GM19395 (cell line): ENCODE data around the gene PTPN13.
"Not testable (repeated sequence)": the region's sequence is repeated elsewhere in the genome, so short reads cannot be mapped to it uniquely, and the experiment has no call there.

Source experiments
- ATAC-seq: cut with Tn5 transposase; IDR thresholded peaks from one replicate; pipeline ENCODE4 v1.9.1; 2021; ENCODE audit warnings: mild to moderate bottlenecking, moderate library complexity; ENCODE audit not compliant: unreplicated experiment

PTPN13 gene

DNA sequence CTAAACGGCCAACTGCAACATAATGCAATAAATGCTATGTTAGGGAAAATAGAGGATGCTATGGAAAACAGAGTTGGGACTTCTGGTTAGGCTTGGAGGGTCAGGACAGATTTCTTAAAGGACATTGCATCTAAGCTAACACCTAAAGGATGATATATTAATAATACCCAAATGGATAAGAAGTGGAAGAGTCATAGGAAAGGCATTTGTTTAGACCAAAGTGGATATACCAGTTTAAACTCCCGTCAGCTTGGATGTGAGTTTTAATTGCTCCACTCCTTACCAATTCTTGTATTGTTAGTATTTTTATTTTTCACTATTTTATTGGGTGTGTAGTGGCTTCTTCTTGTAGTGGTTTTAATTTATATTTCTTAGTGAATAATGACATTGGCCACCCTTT, 93.9 kb downstream of the PTPN13 start:
- ATAC-seq, result no peak

DNA sequence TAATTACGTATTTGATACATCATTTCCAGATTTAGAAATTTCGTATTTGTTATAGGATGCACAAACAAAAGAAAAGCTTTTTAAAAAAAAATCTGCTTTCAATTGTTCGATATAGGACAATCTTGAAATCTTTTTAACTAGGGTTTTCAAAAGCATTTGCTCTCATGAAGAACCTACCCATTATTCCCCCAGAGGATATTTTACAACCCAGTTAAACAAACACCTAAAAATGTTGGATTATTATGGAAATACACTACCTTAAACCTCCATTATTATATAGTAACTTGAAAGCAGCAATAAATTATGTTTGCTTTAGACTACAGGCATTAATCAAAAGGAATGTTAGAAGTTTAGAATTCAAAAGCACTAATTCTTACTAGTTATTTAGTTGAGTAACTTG, 110.5 kb downstream of the PTPN13 start:
- ATAC-seq, result no peak

DNA sequence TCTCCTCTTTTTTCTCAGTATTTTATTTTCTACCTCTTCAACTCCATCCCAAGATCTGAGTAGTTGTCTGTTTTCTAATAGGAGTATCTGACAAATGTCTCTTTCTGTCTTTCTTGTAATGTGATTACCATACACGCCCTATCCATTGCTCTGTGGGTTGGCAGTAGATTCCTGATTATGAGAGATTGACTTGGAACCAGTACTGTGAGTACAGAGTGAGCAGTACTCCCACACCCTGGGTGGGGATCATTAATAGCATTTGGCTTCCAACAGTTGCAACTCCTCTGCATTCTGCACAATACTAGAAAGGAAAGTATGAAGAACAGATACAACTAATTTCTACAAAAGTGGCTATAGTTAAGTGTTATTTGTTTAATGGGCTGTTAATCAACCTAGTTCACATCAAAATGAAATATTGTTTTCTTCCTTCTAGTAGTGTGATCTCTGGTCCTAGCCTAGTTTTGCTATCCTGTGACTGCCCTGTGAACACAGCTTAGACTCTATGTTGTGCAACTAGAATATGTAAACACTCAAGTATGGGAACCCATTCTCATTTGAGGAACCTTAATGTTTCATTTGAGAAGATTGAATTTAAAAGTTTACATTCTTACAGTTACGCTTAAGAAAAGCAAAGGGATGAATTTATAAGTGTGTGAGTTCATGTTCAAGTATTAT, 112.9 kb downstream of the PTPN13 start:
- no peak for ATAC-seq

DNA sequence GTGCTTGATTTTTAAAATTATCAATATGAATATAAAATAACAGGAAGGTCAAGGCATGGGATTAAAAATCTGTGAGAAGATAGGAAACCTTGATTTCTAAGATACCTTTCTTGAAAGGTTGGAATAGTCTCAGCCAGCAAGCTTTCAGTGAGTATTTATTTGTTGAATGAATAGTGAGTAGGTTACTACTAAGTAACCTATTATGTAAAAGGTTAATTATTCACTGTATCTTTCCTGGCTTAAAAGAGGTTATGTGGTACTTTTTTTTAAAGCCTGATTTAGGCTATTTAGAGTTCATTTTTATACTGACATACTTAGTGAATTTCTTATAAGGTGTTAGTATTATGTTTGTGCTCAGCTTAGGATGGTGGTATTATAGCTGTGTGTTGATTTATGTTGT, 123.5 kb downstream of the PTPN13 start:
- peak; percentile 67 for ATAC-seq

DNA sequence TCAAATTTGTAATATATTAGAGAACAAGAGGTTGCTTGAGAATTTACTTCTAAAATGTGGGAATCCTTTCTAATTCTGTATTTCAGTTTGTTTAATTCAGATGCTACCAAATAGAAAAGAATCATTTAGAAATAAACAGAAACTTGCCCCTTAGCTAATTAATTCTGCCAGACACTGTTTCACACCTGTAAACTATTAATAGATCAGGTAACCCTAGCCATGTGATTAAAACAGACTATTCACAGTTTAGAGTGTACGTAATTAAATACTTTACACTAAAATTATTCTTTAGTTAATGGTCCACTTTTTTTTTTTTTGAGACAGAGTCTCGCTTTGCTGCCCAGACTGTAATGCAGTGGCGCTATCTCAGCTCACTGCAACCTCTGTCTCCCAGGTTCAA, 124.0 kb downstream of the PTPN13 start:
- ATAC-seq, result no peak

DNA sequence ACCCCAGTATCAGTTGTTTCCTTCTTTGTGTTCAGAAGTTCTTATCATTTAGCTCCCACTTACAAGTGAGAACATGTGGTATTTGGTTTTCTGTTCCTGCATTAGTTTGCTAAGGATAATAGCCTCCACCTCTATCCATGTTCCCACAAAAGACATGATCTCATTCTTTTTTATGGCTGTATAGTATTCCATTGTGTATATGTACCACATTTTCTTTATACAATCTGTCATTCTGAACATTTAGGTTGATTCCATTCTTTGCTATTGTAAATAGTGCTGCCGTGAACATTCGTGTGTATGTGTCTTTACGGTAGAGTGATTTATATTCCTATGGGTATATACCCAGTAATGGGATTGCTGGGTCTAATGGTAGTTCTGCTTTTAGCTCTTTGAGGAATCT, 125.0 kb downstream of the PTPN13 start:
- ATAC-seq, result not testable (repeated sequence)

DNA sequence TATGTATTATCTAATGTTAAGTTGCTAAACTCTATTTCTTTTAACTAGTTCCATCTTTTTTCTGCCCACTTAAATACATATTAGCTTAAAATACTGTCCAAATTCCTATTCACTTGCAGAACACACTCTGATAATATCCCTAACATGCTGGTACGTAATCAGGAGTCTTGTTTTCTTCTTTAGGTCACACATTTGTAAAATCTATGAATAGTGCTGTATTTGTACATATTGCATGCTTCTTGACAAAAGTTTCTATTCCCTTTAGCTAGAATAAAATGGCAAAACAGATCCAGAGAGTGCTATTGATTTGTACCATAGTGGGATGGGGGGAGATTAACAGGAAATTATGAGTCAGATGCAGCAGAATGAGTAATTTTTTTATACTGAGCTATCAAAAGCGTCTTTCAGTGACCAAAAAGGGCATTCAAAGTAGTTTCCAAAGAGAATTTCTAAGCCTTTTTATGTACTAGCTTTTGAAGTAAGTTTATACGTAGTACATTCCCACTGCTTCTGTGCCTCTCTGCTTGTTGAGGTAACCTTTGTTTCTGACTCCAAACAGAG, 126.5 kb downstream of the PTPN13 start:
- no peak for ATAC-seq

DNA sequence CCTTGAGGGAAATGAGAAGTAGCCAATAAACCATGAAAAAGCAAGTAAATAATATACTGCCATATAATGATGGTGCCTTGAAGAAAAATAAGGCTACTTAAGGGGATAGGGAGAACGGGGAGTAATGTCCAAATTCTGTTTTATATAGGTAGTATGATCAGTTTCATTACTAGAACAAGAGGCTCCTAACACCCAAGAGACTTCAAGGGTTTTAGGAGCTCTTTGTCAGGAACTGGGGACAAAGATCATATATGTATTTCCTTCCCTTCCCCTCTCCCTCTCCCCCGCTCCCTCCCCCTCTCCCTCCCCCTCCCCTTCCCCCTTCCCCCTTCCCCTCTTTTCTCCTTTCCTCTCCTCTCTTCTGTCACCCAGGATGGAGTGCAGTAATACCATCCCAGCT, 127.3 kb downstream of the PTPN13 start:
- no peak for ATAC-seq

DNA sequence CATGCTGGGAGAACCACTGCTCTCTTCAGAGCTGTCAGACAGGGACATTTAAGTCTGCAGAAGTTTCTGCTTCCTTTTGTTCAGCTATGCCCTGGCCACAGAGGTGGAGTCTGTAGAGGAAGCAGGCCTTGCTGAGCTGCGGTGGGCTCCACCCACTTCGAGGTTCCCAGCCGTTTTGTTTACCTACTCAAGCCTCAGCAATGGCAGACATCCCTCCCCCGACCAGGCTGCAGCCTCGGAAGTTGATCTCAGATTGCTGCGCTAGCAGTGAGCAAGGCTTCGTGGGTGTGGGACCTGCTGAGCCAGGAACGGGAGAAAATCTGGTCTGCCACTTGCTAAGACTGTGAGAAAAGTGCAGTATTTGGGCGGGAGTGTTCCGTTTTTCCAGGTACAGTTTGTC, 136.2 kb downstream of the PTPN13 start:
- no peak for ATAC-seq

DNA sequence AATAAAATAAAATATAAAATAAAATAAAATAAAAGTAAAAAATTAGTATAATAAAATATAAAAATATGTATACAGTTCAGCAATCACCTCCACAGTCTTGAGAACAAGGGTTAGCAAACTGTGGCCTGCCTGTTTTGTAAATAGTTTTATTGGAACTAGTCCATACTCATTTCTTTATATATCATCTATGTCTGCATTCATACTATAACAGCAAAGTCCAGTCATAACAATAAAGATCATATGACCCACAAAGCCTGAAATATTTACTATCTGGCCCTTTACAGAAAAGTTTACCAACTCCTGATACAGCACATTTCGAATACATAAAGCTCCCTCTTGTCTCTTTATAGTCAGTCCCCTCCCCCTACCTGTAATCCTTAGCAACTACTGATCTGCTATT, 143.1 kb downstream of the PTPN13 start:
- ATAC-seq, result no peak

DNA sequence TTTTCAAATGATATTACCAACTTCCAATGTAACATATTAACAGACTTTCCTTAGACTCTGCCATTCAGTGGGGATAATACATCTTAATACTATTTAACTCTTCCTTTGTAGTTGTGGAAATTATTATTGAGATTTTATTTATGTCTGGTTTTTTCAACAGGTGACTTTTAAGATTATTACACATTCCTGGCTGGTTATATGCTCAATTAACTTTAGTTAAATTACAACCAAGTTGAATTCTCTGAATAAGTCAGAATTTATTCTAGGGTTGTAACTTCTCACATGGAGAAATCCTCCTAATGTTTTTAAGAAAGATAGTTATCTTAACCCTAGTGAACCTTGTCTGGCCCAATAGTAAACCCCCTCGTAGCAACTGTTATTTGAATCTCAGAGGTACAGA, 147.7 kb downstream of the PTPN13 start:
- no peak for ATAC-seq

DNA sequence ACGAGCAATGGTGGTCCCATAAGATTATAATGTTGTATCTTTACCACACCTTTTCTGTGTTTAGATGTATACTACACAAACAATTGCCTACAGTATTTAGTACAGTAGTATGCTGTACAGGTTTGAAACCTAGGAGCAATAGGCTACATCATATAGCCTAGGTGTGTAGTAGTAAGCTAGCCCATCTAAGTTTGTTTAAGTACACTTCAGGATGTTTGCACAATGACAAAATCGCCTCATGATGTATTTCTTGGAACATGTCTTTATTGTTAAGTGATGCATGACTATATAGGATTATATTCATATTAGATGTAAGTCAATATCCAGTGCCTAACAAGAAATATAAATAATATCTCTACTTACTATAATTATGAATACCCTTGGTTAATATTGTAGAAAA, 150.5 kb downstream of the PTPN13 start:
- no peak for ATAC-seq

DNA sequence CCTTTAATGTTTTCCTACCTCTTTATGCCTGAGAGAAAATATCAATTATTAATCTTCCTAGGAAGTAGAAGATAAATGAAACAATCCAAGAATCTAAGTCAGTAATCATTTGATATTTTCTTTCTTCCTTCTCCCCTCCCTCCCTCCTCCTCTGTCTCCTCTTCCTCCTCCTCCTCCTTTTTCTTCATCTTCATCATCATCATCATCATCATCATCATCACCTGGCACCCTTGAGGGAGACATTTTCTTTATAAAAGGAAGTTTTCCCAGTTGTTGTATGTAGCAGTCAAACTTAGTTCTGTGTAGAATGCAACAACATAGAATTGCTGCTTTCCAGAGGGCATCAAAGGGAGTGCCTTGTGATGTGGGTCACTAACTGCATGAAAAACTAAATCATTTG, 155.0 kb downstream of the PTPN13 start:
- no peak for ATAC-seq

DNA sequence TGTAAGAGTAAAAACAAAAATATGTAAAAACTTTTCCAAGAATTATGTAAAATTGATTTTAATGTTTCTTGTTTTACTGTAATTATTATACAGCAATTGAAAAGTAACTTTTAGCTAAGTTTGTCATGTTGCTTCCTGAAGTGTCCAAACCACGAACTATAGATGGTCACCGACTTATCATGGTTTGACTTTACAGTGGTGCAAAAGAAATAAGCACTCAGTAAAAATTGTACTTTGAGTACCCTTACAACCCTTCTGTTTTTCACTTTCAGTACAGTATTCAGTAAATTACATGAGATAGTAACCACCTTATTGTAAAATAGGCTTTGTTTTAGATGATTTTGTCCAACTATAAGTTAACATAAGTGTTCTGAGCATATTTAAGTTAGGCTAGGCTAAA, 161.3 kb downstream of the PTPN13 start:
- ATAC-seq, result no peak

DNA sequence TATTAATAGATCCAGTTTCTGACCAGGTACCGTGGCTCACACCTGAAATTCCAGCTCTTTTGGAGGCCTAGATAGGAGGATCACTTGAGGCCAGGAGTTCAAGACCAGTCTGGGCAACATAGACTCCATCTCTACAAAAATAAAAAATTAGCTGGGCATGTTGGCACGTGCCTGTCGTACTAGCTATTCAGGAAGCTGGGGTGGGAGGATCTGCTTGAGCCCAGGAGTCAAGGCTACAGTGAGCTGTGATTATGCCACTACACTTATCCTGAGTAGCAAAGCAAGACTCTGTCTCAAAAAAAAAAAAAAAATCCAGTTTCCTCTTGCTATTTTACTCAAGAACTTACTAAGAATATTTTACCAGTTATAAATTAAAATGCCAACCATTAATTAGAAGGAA, 163.4 kb downstream of the PTPN13 start:
- ATAC-seq, result no peak

DNA sequence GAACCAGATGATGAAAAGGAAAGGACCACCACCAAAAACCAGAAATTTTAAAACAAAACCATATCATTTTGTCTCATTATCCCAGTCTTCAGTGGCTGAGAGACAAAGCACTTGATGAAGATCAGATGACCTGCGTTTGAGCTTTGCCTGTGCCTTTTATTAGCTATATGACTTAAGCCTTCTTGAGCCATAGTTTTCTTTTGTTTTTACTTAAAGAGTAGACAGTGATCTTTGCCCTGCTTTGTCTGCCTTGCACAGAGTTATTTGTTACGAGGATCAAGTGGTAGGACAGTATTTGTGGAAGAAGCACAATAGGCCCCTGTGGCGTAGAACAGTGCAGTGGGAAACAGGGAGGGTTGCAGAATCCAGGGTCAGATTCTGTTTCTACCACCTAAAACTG, 165.2 kb downstream of the PTPN13 start:
- no peak for ATAC-seq

DNA sequence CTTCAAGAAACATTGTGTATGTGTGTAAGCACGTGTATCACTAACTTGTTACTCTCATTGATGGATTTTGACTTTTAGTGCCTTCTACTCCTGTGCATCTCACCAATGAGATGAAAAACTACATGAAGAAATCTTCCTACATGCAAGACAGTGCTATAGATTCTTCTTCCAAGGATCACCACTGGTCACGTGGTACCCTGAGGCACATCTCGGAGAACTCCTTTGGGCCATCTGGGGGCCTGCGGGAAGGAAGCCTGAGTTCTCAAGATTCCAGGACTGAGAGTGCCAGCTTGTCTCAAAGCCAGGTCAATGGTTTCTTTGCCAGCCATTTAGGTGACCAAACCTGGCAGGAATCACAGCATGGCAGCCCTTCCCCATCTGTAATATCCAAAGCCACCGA, 168.5 kb downstream of the PTPN13 start:
- no peak for ATAC-seq

DNA sequence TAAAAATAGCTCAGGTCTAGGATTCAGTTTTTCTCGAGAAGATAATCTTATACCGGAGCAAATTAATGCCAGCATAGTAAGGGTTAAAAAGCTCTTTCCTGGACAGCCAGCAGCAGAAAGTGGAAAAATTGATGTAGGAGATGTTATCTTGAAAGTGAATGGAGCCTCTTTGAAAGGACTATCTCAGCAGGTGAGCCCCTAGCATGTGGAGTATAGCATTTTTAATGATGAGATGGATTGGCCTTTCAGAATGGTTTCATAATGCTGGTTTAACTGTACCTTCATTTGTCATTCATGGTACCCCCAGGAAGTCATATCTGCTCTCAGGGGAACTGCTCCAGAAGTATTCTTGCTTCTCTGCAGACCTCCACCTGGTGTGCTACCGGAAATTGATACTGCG, 175.7 kb downstream of the PTPN13 start:
- no peak for ATAC-seq

DNA sequence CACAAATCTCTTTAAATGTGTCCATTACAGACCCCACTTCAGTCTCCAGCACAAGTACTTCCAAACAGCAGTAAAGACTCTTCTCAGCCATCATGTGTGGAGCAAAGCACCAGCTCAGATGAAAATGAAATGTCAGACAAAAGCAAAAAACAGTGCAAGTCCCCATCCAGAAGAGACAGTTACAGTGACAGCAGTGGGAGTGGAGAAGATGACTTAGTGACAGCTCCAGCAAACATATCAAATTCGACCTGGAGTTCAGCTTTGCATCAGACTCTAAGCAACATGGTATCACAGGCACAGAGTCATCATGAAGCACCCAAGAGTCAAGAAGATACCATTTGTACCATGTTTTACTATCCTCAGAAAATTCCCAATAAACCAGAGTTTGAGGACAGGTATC, 177.0 kb downstream of the PTPN13 start:
- no peak for ATAC-seq

DNA sequence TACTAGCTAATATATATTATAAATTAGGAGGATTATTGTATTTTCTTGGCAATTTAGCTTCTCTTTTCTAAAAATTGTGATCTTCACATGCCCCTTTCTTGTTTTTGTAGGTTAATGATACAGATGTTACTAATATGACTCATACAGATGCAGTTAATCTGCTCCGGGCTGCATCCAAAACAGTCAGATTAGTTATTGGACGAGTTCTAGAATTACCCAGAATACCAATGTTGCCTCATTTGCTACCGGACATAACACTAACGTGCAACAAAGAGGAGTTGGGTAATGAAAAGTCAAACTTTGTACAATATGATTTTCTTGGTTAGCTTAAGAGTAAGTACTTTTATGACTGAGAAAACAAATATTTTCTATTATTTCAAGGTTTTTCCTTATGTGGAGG, 180.9 kb downstream of the PTPN13 start:
- no peak for ATAC-seq

DNA sequence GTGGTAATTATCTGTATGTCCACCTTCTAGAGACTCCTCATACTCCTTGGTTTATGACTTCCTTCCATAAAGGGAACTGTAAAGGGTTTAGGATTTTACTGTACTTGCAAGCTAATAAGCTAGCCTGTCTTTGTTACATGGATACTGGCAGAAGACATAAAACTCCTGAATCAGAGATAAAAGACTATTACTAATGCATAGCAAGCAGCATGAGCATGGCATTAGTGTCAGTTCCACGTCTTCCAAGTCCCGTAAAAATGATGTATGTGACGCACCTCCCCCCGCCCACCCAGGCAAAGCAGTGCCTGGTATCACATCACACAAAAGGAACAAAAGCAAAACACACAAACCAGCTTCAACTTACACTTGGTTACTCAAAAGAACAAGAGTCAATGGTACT, 184.1 kb downstream of the PTPN13 start:
- no peak for ATAC-seq

DNA sequence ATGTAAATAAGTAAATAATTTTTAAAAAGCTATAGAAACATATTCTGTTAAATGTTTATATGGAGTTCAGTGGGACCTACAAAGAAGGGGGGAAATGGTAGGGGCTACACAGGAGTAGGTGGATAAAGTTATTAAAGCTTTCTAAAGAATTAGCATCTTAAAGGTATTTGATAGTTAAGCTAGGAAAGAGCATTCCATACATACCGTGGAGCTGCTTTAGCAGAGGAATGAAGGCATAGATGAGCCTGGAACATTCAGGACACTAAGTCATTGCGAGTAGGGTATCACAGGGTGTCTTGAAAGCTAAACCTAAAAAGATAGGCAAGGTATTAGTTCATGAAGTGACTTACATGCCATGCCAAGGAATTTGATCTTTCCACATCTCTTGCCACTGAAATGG, 194.7 kb downstream of the PTPN13 start:
- no peak for ATAC-seq

DNA sequence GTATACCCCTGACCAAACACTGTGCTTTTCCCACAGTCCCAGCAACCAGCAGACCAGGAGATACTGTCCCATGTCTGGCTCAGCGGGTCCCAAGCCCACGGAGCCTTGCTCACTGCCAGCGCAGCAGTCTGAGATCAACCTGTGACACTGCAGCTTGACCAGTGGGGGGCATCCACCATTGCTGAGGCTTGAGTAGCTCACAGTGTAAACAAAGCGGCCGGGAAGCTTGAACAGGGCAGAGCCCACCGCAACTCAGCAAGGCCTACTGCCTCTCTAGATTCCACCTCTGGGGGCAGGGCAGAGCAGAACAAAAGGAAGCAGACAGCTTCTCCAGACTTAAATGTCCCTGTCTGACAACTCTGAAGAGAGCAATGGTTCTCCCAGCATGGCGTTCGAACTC, 197.0 kb downstream of the PTPN13 start:
- no peak for ATAC-seq
